Measurements from ENCODE around the gene USP31. TPM values are rescaled to one million over a fixed set of nuclear protein-coding genes. Genes with fewer than 3 reads are reported as not detected.

USP31 gene
- total and polyA plus RNA-seq, 2 of the 13 experiments (the other 11 are each of a cell fraction or from before 2014, with no cell fraction given): 22.5 to 23.3 TPM

DNA sequence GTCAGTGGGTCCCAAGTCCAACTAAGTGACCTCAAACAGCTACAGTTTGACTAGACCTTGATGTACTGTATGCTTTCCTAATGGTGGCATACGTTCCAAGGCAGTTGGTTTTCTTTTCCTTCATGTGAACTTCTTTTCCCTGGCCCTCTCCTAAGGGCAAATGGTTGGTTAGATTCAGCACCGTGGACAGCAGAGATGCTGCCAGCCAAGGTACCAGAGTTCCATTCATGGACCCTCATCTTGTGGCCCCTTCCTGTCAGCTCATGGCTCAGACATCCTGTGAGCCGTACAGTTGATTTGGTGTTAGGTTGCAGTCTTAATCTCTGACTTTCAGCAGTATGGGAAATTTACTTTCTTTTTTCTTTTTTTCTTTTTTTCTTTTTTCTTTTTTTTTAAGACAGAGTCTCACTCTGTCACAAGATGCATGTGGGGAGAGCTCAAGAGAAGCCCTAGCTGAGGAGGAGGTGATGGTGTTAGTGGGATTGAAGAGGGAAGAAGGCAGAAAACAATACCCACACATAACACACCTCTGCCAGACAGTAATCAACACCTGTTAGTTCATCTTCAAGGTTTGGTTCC is 122.4 kb downstream of the USP31 start (continued):
- TF ChIP-seq, protein P1, sequence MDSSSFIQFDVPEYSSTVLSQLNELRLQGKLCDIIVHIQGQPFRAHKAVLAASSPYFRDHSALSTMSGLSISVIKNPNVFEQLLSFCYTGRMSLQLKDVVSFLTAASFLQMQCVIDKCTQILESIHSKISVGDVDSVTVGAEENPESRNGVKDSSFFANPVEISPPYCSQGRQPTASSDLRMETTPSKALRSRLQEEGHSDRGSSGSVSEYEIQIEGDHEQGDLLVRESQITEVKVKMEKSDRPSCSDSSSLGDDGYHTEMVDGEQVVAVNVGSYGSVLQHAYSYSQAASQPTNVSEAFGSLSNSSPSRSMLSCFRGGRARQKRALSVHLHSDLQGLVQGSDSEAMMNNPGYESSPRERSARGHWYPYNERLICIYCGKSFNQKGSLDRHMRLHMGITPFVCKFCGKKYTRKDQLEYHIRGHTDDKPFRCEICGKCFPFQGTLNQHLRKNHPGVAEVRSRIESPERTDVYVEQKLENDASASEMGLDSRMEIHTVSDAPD (CRISPR knock-in tag; IDR thresholded peaks at IDR 0.05): no peak
- TF ChIP-seq GFI1 (CRISPR knock-in tag; IDR thresholded peaks at IDR 0.05; ENCODE audit: borderline replicate concordance) (no peak), SRY (CRISPR knock-in tag; IDR thresholded peaks at IDR 0.05) (peak; percentile 62; the same call in 1 of the 2 replicates), ZNF605 (CRISPR knock-in tag; IDR thresholded peaks at IDR 0.05) (no peak), ZNF432 (CRISPR knock-in tag; IDR thresholded peaks at IDR 0.05; ENCODE audit: borderline replicate concordance) (no peak), GPN1 (CRISPR knock-in tag; IDR thresholded peaks at IDR 0.05; ENCODE audit: borderline replicate concordance) (peak; percentile 78; the same call in 1 of the 2 replicates), AGO1 (IDR thresholded peaks at IDR 0.05; ENCODE audit: low read depth, low read length, poor library complexity, severe bottlenecking) (no peak), FOXM1 (CRISPR knock-in tag; IDR thresholded peaks at IDR 0.05) (no peak), KLF11 (CRISPR knock-in tag; IDR thresholded peaks at IDR 0.05) (peak; percentile 93; the same call in 1 of the 2 replicates), ZNF383 (CRISPR knock-in tag; IDR thresholded peaks at IDR 0.05; ENCODE audit: borderline replicate concordance) (no peak), RFX5 (IDR thresholded peaks at IDR 0.05; ENCODE audit: low read depth, low read length) (no peak), ZNF274 (CRISPR knock-in tag; IDR thresholded peaks at IDR 0.05) (no peak), TBX2 (CRISPR knock-in tag; IDR thresholded peaks at IDR 0.05; ENCODE audit: borderline replicate concordance) (no peak; the same call in 1 of the 2 replicates), ATM (IDR thresholded peaks at IDR 0.05; ENCODE audit: borderline replicate concordance) (no peak), TEAD2 (CRISPR knock-in tag; IDR thresholded peaks at IDR 0.05) (peak; percentile 84)
- TF ChIP-seq, protein P2, sequence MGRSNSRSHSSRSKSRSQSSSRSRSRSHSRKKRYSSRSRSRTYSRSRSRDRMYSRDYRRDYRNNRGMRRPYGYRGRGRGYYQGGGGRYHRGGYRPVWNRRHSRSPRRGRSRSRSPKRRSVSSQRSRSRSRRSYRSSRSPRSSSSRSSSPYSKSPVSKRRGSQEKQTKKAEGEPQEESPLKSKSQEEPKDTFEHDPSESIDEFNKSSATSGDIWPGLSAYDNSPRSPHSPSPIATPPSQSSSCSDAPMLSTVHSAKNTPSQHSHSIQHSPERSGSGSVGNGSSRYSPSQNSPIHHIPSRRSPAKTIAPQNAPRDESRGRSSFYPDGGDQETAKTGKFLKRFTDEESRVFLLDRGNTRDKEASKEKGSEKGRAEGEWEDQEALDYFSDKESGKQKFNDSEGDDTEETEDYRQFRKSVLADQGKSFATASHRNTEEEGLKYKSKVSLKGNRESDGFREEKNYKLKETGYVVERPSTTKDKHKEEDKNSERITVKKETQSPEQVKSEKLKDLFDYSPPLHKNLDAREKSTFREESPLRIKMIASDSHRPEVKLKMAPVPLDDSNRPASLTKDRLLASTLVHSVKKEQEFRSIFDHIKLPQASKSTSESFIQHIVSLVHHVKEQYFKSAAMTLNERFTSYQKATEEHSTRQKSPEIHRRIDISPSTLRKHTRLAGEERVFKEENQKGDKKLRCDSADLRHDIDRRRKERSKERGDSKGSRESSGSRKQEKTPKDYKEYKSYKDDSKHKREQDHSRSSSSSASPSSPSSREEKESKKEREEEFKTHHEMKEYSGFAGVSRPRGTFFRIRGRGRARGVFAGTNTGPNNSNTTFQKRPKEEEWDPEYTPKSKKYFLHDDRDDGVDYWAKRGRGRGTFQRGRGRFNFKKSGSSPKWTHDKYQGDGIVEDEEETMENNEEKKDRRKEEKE (IDR thresholded peaks at IDR 0.05): no peak
- TF ChIP-seq, protein P3, sequence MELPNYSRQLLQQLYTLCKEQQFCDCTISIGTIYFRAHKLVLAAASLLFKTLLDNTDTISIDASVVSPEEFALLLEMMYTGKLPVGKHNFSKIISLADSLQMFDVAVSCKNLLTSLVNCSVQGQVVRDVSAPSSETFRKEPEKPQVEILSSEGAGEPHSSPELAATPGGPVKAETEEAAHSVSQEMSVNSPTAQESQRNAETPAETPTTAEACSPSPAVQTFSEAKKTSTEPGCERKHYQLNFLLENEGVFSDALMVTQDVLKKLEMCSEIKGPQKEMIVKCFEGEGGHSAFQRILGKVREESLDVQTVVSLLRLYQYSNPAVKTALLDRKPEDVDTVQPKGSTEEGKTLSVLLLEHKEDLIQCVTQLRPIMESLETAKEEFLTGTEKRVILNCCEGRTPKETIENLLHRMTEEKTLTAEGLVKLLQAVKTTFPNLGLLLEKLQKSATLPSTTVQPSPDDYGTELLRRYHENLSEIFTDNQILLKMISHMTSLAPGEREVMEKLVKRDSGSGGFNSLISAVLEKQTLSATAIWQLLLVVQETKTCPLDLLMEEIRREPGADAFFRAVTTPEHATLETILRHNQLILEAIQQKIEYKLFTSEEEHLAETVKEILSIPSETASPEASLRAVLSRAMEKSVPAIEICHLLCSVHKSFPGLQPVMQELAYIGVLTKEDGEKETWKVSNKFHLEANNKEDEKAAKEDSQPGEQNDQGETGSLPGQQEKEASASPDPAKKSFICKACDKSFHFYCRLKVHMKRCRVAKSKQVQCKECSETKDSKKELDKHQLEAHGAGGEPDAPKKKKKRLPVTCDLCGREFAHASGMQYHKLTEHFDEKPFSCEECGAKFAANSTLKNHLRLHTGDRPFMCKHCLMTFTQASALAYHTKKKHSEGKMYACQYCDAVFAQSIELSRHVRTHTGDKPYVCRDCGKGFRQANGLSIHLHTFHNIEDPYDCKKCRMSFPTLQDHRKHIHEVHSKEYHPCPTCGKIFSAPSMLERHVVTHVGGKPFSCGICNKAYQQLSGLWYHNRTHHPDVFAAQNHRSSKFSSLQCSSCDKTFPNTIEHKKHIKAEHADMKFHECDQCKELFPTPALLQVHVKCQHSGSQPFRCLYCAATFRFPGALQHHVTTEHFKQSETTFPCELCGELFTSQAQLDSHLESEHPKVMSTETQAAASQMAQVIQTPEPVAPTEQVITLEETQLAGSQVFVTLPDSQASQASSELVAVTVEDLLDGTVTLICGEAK (IDR thresholded peaks at IDR 0.05): no peak
- TF ChIP-seq, protein P3 (CRISPR knock-in tag; IDR thresholded peaks at IDR 0.05): no peak; the same call in 1 of the 2 replicates

Data from HepG2 (cell line).